GM20431 (cell line): ENCODE results near the gene BRD9.
"Not testable (repeated sequence)": the region's sequence is repeated elsewhere in the genome, so short reads cannot be mapped to it uniquely, and the experiment has no call there.

Source experiments
- in situ Hi-C: fragments of 300-500 bp; cut with MseI, MboI; formaldehyde crosslinking; loops from one replicate; pipeline ENCODE4 v1.15.0; 2020; ENCODE audit warnings: low sequenced_read_pairs; ENCODE audit not compliant: unreplicated experiment

The BRD9 gene

DNA sequence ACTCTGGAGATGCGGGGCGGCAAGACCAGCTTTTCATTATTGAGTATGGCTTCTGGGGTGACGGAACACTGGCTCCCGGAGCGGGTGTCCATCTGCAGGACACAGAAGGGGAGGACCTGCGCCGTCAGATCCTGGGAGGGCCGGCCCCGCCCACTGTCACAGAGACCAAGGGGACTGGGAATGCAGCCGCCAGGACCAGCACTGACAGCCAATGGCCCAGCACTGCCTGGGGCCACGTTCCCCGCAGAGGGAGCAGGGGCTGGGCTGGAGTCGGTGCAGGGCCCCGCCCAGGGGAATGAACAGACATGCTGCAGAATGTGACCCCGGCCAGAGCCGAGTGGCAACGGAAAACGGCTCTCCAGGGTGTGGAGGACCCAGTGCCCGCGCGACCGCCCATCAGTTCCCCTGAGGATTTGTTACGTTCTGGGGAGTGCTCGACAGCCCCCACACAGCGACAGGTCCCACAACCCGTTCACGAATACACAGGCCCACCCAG lies 42.0 kb downstream of the BRD9 start, which contains the start of gene ZDHHC11:
ZDHHC11 (minus strand) TSS at position 476 of the 496 bp plus-strand sequence; CDS start at position 92, 384 bp downstream.
- in situ Hi-C loops = no loop called here

GRCh38 chr5:849651-850301 lies 42.8 kb downstream of the BRD9 start:
- in situ Hi-C loops = no loop called here

- in situ Hi-C loops = no loop called here
Observed at GRCh38 chr5:848671-849111, 43.9 kb downstream of the BRD9 start.

DNA sequence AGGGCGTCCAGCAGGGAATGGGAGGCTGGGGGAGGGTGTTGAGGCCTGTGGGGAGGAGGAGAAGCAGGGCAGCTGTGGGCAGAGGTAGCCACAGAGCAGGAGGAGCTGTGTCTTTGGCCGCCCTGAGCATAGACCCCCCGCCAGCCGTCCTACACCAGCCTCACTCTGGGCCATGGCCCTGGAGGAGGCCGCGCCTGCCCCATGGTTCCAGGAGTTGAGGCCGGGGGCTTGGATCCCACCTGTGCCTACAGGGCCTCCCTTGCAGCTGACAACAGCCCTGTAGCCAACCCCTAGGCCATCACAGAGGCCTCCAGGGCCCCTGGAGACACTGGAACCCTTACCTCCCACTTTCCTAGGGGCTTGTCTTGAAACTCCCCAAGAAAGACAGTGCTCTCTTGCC lies 44.9 kb downstream of the BRD9 start:
- in situ Hi-C loops = not testable (repeated sequence)

DNA sequence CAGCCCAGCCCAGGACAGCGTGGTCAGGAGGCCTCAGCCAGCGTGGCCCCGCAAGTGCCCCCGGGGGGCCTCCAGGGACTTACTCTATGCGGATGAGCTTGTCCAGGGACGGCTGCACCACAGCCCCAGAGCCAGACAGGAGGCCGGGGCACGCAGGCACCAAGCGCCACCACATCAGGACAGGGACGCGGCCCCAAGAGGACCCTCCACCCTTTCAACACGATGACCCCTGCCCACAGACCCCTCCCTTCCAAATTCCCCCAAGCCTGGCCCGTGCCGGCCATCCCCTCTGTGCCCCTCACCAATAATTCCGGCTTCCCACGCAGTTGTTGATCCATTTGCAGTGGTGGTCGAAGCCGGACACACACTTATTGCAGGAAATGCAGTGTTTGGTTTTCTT lies 45.4 kb downstream of the BRD9 start:
- in situ Hi-C loops = not testable (repeated sequence)

DNA sequence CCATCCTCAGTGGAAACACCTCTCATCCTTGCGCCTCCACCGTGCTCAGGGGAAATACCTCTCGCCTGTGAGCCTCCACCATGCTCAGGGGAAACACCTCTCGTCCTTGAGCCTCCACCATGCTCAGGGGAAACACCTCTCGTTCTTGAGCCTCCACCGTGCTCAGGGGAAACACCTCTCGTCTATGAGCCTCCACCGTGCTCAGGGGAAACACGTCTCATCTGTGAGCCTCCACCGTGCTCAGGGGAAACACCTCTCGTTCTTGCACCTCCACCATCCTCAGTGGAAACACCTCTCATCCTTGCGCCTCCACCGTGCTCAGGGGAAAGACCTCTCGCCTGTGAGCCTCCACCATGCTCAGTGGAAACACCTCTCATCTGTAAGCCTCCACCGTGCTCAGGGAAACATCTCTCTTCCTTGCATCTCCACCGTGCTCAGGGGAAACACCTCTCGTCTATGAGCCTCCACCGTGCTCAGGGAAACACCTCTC lies 46.0 kb downstream of the BRD9 start:
- in situ Hi-C loops = not testable (repeated sequence)

GRCh38 chr5:845676-846601 lies 46.7 kb downstream of the BRD9 start:
- in situ Hi-C loops = not testable (repeated sequence)

- in situ Hi-C loops = not testable (repeated sequence)
Observed at GRCh38 chr5:845031-845675, 47.4 kb downstream of the BRD9 start.

DNA sequence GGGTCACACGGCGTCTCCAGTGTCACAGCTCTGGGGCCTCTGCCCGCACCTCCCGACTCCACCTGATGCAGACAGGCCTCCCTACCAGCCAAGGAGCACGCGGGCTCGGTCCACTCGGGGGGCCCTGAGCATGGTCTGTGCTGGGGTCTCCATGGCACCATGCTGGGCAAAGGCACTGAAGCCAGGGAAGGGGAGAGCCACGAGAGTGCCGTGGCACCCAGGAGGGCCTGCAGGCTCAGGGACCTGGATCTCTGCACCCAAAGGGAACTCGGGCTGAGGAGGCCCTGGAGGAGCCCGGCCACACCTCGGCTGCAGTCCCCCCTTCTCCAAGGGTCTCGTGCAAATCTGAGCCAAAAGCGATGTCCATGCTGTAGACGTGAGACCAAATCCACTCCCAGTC lies 48.2 kb downstream of the BRD9 start:
- in situ Hi-C loops = not testable (repeated sequence)

GRCh38 chr5:843926-844325 lies 48.7 kb downstream of the BRD9 start:
- in situ Hi-C loops = not testable (repeated sequence)

GRCh38 chr5:843371-843770 lies 49.2 kb downstream of the BRD9 start:
- in situ Hi-C loops = not testable (repeated sequence)

DNA sequence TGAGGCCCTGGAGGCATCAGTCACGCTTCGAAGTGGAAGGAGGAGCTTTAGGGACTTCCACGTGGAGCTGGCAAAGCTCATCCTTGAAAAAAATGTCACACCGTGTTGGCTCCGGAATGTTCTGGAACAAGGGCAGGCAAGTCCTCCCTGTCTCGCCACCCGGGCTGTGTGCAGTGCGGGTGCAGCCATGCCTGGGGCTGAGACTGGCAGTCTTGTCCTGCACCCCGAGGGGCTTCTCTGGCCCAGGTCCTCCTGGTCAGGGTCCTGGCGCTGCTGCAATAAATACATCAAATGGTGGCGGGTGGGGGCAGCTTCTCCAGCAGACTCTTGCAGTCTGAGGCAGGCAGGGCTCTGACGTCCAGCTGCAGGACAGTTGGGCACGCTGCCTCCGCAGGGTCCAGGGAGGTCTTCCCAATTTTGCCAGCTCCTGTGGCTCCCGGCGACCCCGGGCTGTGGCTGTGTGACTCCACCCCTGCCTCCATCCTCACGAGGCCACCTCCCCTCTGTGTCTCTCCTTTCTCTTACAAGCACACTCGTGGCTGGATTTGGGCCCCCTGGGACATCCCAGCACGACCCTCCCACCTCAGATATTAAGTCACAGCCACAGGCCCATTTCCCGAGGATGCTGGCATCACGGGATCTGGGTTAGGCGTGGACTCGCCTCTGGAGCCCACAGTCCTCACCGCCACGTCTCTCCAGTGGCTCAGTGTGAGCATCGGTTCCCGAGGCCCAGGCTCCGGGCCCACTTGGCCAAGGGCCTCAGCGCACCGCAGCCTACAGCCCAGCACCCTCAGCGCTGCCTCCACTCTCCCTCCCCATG lies 50.0 kb downstream of the BRD9 start:
- in situ Hi-C loops = not testable (repeated sequence)

DNA sequence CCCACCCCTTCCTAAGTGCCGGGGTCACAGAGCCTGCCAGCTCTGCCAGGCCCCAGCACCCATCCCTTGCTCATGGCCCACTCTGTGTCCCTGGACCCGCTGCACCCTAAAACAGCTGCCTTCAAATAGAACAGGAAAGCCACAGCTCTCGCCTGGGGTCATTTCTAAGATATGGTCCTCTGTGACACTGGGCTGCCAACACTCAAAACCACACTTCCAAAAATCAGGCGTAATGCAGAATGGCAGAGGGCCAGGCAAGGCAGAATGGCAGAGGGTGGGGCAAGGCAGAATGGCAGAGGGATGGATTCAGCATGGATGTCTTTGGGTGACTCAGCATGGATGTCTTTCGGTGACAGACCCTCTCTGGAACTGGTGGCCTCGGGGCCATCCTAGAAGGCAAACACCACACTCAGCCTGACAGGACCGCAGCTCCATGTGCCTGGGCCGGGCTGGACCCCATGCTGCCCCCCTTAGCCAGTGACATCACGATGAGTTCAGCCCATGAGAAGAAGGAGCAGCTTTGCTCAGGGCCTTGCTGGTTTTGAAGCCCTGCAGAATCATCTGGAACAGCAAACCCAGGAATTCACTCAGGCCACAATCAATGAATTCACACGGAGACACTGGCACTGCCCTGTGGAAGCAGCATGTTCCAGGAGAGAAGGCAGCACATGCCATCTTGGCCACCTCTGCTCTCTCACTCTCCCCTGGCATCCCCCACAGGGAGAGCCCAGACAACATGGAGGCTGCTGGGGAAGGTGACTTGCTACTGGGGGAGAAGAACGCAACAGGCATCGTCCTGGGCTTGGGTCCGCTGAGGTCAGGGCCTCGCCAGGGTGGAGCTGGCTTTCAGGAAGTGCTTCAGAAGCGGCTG lies 50.8 kb downstream of the BRD9 start:
- in situ Hi-C loops = not testable (repeated sequence)

- in situ Hi-C loops = not testable (repeated sequence)
Observed at GRCh38 chr5:840974-841435, 51.6 kb downstream of the BRD9 start.

DNA sequence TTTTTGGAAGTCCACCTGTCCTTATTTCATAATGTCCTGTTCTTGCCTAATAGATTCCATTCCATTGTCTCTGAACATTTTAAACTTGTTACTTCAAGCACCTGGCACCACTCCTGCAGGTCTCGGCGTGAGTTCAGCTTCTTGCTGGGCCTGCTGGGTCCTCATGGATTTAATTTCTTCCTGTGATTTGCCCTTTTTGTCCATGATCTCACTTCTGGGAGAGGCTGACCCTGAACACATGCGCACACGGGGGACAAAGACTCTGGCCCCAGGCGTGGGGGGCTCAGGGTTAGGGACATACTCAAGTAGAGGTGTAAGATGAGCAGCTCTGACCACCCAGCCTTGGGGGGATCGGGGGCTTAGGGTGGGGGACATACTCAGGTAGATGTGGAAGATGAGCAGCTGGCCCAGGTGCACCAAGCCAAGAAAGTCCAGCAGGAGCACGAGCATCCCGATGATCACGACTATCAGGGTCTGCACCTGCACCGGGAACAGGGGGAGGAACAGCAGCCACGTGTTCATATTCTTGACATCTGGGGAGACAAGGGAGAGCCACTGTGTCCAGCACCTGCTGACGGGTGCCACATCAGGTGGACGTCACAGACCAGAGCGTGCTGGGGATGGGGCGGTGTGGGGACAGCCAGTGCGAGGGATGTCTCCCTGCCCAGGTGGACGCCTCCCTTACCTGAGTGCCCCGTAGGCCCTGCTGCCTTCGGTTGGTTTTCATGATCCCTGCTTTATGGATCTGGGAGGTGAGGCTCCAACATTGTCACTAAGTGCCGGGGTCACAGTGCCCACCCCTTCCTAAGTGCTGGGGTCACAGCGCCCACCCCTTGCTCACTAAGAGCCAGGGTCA lies 52.3 kb downstream of the BRD9 start:
- in situ Hi-C loops = not testable (repeated sequence)

DNA sequence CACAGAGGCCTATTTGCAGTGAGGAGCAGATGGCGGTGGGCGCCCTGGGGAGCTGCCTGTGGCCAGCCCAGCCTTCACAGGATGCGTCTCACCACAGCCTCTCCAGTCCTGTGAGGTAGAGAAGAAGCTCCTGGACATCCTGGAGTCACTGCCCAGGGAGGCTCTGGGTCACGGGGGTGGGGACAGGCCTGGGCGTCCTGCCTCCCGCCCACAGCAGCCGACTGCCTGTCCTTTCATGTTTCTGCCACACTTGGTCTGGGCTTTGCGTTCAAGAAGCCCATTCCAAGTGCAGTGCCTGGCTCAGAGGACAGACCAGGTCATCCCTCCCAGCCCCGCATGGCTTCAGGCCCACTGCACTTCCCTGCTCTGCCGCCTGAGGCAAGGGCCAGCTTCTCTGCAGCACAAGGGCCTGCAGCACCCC lies 54.2 kb downstream of the BRD9 start:
- in situ Hi-C loops = not testable (repeated sequence)

DNA sequence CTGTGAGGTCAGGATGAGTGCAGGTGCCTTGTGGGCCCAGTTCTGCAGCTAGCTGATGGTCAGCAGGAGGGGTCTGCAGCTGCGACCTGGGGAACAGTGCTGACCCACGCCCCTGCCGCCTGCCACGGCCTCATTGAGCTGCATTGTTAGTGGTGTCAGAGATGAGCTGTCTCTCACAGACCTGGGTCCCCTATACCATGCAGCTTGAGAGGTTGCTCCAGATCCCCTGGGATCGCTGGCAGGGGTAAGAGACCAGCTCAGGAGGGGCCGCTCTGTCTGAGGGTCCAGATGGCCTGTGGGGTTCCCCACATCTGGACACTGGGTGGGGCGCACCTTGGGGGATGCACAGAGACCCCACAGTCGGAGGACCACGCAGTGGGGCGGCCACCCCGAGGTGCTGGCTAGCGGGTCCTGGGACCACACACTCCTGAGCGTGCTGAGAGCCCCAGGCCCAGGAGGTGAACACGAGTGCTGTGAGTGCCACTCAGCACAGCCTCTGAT lies 54.9 kb downstream of the BRD9 start:
- in situ Hi-C loops = not testable (repeated sequence)
